HepG2 (cell line): ENCODE data around the gene OR9A2. TPM values are rescaled to one million over a fixed set of nuclear protein-coding genes. Genes with fewer than 3 reads are reported as not detected.

Experiments
- ATAC-seq: fragments of 200-7000 bp; cut with Tn5 transposase; 3 replicates; pipeline ENCODE4 v1.9.1; 2020; ENCODE audit warnings: mild to moderate bottlenecking, moderate library complexity
- BruUV-seq: library from RNA; stranded (reverse); fragments of 400-500 nt; replicated peaks from 2 replicates; lab custom pipeline; 2021; lab: Mats Ljungman, UMichigan
- CTCF ChIA-PET: fragments of 300-600 bp; formaldehyde crosslinking; extraction: SDS; loops from one replicate; lab custom pipeline; 2021; ENCODE audit warnings: low total read pairs, inconsistent platforms, low intra/inter-chr PET ratio; lab: Yijun Ruan, JAX
- POLR2A ChIA-PET: fragments of 350-600 bp; sonication (Branson Sonifier 250); formaldehyde crosslinking; loops from one replicate; lab custom pipeline; 2020; ENCODE audit warnings: antibody characterized with exemption, inconsistent platforms; lab: Yijun Ruan, JAX
- DNase-seq: peaks from one replicate; pipeline ENCODE4 v3.0.0-alpha.2; 2015; ENCODE audit warnings: low spot score
- FAIRE-seq: peaks from 3 replicates; lab custom pipeline; 2011; peaks lifted over from hg19 to GRCh38; lab: Jason Lieb, UNC
- H2AFZ ChIP-seq: one replicate; pipeline ENCODE4 v1.6.1; 2011; ENCODE audit warnings: low read length, inconsistent platforms
- H3K27ac ChIP-seq: fragments of 300-600 bp; 3 replicates; pipeline ENCODE4 v1.8.0; 2011; ENCODE audit warnings: mixed run types, mild to moderate bottlenecking, mixed read lengths, low read length, inconsistent platforms; ENCODE audit not compliant: insufficient read depth; ENCODE audit errors: extremely low read length
- H3K27me3 ChIP-seq, 2 experiments: fragments of 200-600 bp in 1 of 2; 2 replicates in 1 of 2; 3 replicates in 1 of 2; pipeline versions ENCODE4 v1.6.0 to v1.8.0; 2011; ENCODE audit warnings: low read length in 2 of 2, mild to moderate bottlenecking in 2 of 2, moderate library complexity in 2 of 2, inconsistent platforms in 1 of 2; ENCODE audit not compliant: insufficient read depth in 2 of 2, control insufficient read depth in 1 of 2
- H3K36me3 ChIP-seq, 2 experiments: fragments of 200-600 bp in 1 of 2; replicated peaks in 1 of 2; 2 replicates in 1 of 2; 3 replicates in 1 of 2; pipeline versions ENCODE4 v1.5.1 to v1.8.0; 2011; ENCODE audit warnings: low read length in 2 of 2, inconsistent platforms in 1 of 2; ENCODE audit not compliant: insufficient read depth in 2 of 2, control insufficient read depth in 1 of 2
- H3K4me1 ChIP-seq: 2 replicates; pipeline ENCODE4 v1.5.1; 2012; ENCODE audit warnings: low read length, inconsistent platforms; ENCODE audit not compliant: insufficient read depth
- H3K4me2 ChIP-seq: 2 replicates; pipeline ENCODE4 v1.6.0; 2011; ENCODE audit warnings: low read depth, low read length, inconsistent platforms
- H3K4me3 ChIP-seq, 3 experiments: fragments of 200-600 bp in 1 of 3; sonication (generic), shearing (Covaris generic) in 1 of 3; replicated peaks in 1 of 3; 2 replicates each; pipeline ENCODE4 v1.5.1; 2011 to 2016; ENCODE audit warnings: low read length in 3 of 3, inconsistent platforms in 2 of 3, low read depth in 2 of 3, mild to moderate bottlenecking in 2 of 3, control low read depth in 1 of 3, mixed read lengths in 1 of 3; ENCODE audit not compliant: insufficient read depth in 1 of 3
- H3K79me2 ChIP-seq: one replicate; pipeline ENCODE4 v1.6.1; 2011; ENCODE audit warnings: low read length, inconsistent platforms; ENCODE audit not compliant: insufficient read depth
- H3K9ac ChIP-seq: 2 replicates; pipeline ENCODE4 v1.6.0; 2011; ENCODE audit warnings: mild to moderate bottlenecking, low read depth, low read length, inconsistent platforms; ENCODE audit not compliant: insufficient read depth
- H3K9me3 ChIP-seq: 2 replicates; pipeline ENCODE4 v1.5.1; 2012; ENCODE audit warnings: mild to moderate bottlenecking, low read length
- H4K20me1 ChIP-seq: 2 replicates; pipeline ENCODE4 v1.6.0; 2011; ENCODE audit warnings: inconsistent platforms, mild to moderate bottlenecking, low read length, moderate library complexity; ENCODE audit not compliant: insufficient read depth
- BRF2 ChIP-seq: sonication (generic); formaldehyde crosslinking; IDR thresholded peaks from 2 replicates; pipeline ENCODE4 v1.8.1; 2022; ENCODE audit warnings: mild to moderate bottlenecking, missing genetic modification reagents
- CBX5 ChIP-seq: sonication (generic); formaldehyde crosslinking; IDR thresholded peaks from 2 replicates; pipeline ENCODE4 v1.4.0; 2020; ENCODE audit warnings: missing genetic modification reagents, borderline replicate concordance
- DBP ChIP-seq: sonication (generic); formaldehyde crosslinking; IDR thresholded peaks from 2 replicates; pipeline ENCODE4 v1.4.0; 2020; ENCODE audit warnings: missing genetic modification reagents; ENCODE audit errors: not compliant biosample characterization
- GTF3A ChIP-seq: sonication (generic); formaldehyde crosslinking; conservative IDR thresholded peaks from 2 replicates; pipeline ENCODE4 v1.4.0; 2020; ENCODE audit warnings: mild to moderate bottlenecking, missing genetic modification reagents
- RELA ChIP-seq: sonication (generic); formaldehyde crosslinking; IDR thresholded peaks from 2 replicates; pipeline ENCODE4 v1.4.0; 2020; ENCODE audit warnings: missing genetic modification reagents
- ZFY ChIP-seq: sonication (generic); formaldehyde crosslinking; IDR thresholded peaks from 2 replicates; pipeline ENCODE4 v1.4.0; 2020; ENCODE audit warnings: missing genetic modification reagents
- ZNF180 ChIP-seq: sonication (generic); formaldehyde crosslinking; IDR thresholded peaks from 2 replicates; pipeline ENCODE4 v1.4.0; 2020; ENCODE audit warnings: low read depth, missing genetic modification reagents, borderline replicate concordance
- ZNF331 ChIP-seq: sonication (generic); formaldehyde crosslinking; IDR thresholded peaks from 2 replicates; pipeline ENCODE4 v1.4.0; 2020; ENCODE audit warnings: missing genetic modification reagents
- ZNF724P ChIP-seq: sonication (generic); formaldehyde crosslinking; IDR thresholded peaks from 2 replicates; pipeline ENCODE4 v1.8.0; 2022; ENCODE audit warnings: missing genetic modification reagents, borderline replicate concordance
- ZNF850 ChIP-seq: sonication (generic); formaldehyde crosslinking; conservative IDR thresholded peaks from 2 replicates; pipeline ENCODE4 v1.9.0; 2021; ENCODE audit warnings: mild to moderate bottlenecking, missing genetic modification reagents
- WGBS: methylation state at CpG from one replicate; pipeline ENCODE4 v1.1.6; 2017; ENCODE audit warnings: low lambda C conversion rate; 5-methylcytosine and 5-hydroxymethylcytosine counted together
- in situ Hi-C: cut with HindIII; loops from 2 replicates; pipeline ENCODE4 v1.10.0; 2017; ENCODE audit warnings: low pct_unique_long_range_greater_than_20kb; ENCODE audit not compliant: extremely low pct_ligation_motif_present
- intact Hi-C: fragments of 100-400 bp; cut with micrococcal nuclease; formaldehyde crosslinking; loops from one replicate; pipeline ENCODE4 v1.10.0; 2022; ENCODE audit not compliant: unreplicated experiment
- polyA plus RNA-seq, 8 experiments: library from polyadenylated mRNA; depleted of rRNA in 3 of 8; stranded (reverse) in 7 of 8; unstranded in 1 of 8; fragments of >200 nt; fragmentation: Illumina TruSeq in 4 of 8; extraction: Trizol in 4 of 8; gene quantifications; 2 replicates each; pipeline versions ENCODE4 v1.2.1 to v1.2.3, GENCODE V29; 2011 to 2016; ENCODE audit warnings: low read depth in 4 of 8, missing spikeins in 1 of 8, mixed read lengths in 1 of 8; ENCODE audit not compliant: insufficient read depth in 1 of 8
- total RNA-seq, 5 experiments: library from RNA; depleted of rRNA; stranded (reverse); fragments of >200 nt; fragmentation: Illumina TruSeq; extraction: Trizol; gene quantifications; 2 replicates each; pipeline ENCODE4 v1.2.3, GENCODE V29; 2016; ENCODE audit warnings: low read depth in 1 of 5
- TF ChIP-seq, protein P1 (sequence below), 2 experiments: sonication (generic) in 1 of 2; formaldehyde crosslinking in 1 of 2; IDR thresholded peaks; 2 replicates each; pipeline versions ENCODE4 v1.4.0 to v1.6.1; 2016 to 2020; ENCODE audit warnings: borderline replicate concordance in 1 of 2, low read depth in 1 of 2, mild to moderate bottlenecking in 1 of 2, missing genetic modification reagents in 1 of 2
- TF ChIP-seq, protein P2 (sequence below): sonication (generic); formaldehyde crosslinking; IDR thresholded peaks from 2 replicates; pipeline ENCODE4 v1.4.0; 2020; ENCODE audit warnings: mild to moderate bottlenecking, missing genetic modification reagents, borderline replicate concordance
- TF ChIP-seq, protein P3 (sequence below): sonication (generic); formaldehyde crosslinking; IDR thresholded peaks from 2 replicates; pipeline ENCODE4 v1.8.0; 2023; ENCODE audit warnings: mild to moderate bottlenecking, missing genetic modification reagents

The OR9A2 gene
- total and polyA plus RNA-seq, 2 of the 13 experiments (the other 11 are each of a cell fraction or from before 2014, with no cell fraction given) = not detected

DNA sequence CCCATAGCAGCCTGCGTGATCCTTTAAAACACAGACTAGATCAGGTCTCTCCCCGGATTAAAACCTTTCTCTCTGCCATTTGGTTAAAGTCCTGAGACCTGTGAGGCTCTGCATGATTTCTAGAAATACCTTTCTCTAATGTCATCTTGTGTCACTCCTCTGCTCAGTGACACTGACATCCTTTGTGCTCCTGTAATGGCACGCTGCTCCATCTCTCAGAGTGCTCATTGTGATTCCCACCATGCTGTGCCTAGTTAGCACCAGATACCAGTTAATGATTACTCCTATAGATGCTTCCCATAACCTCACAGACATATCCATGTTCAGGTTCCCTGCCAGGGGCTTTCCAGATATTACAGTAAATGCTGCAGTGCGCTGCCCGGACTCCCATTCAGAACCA is 11.7 kb upstream of the OR9A2 start:
- Histone ChIP-seq H3K27me3 (no peaks in the 10 kb centered on the region; a peak in 3 of 5 replicates), H3K9ac (no peak overlapping the region), H3K27ac (no peak overlapping the region), H3K9me3 (no peaks in the 10 kb centered on the region), H3K4me3 (no peak overlapping the region), H3K4me1 (peaks cover 18% of the 10 kb centered on the region), H3K79me2 (no peaks in the 10 kb centered on the region), H3K4me2 (no peak overlapping the region), H2AFZ (no peak overlapping the region), H4K20me1 (no peaks in the 10 kb centered on the region), H3K36me3 (no peaks in the 10 kb centered on the region)
- FAIRE-seq (no peak), DNase-seq (no peak), ATAC-seq (no peak)
- BruUV-seq = no TSS peak
- in situ Hi-C loops (no loop called here), intact Hi-C loops (no loop called here)
- 27% methylated on average over 3 of the region's 5 CpGs for WGBS
- TF ChIP-seq GTF3A (no peak), ZNF180 (CRISPR knock-in tag) (no peak), RELA (no peak), ZNF724P (CRISPR knock-in tag) (no peak), BRF2 (CRISPR knock-in tag) (no peak), ZFY (CRISPR knock-in tag) (no peak), CBX5 (CRISPR knock-in tag) (no peak), ZNF850 (CRISPR knock-in tag) (no peak), ZNF331 (CRISPR knock-in tag) (no peak), DBP (CRISPR knock-in tag) (no peak)
- TF ChIP-seq, protein P1, sequence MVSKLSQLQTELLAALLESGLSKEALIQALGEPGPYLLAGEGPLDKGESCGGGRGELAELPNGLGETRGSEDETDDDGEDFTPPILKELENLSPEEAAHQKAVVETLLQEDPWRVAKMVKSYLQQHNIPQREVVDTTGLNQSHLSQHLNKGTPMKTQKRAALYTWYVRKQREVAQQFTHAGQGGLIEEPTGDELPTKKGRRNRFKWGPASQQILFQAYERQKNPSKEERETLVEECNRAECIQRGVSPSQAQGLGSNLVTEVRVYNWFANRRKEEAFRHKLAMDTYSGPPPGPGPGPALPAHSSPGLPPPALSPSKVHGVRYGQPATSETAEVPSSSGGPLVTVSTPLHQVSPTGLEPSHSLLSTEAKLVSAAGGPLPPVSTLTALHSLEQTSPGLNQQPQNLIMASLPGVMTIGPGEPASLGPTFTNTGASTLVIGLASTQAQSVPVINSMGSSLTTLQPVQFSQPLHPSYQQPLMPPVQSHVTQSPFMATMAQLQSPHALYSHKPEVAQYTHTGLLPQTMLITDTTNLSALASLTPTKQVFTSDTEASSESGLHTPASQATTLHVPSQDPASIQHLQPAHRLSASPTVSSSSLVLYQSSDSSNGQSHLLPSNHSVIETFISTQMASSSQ (IDR thresholded peaks at IDR 0.05; ENCODE audit: low read depth) = no peak
- TF ChIP-seq, protein P1 (CRISPR knock-in tag; IDR thresholded peaks at IDR 0.05; ENCODE audit: borderline replicate concordance) = no peak
- TF ChIP-seq, protein P2, sequence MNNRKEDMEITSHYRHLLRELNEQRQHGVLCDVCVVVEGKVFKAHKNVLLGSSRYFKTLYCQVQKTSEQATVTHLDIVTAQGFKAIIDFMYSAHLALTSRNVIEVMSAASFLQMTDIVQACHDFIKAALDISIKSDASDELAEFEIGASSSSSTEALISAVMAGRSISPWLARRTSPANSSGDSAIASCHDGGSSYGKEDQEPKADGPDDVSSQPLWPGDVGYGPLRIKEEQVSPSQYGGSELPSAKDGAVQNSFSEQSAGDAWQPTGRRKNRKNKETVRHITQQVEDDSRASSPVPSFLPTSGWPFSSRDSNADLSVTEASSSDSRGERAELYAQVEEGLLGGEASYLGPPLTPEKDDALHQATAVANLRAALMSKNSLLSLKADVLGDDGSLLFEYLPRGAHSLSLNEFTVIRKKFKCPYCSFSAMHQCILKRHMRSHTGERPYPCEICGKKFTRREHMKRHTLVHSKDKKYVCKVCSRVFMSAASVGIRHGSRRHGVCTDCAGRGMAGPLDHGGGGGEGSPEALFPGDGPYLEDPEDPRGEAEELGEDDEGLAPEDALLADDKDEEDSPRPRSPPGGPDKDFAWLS = no peak
- TF ChIP-seq, protein P3, sequence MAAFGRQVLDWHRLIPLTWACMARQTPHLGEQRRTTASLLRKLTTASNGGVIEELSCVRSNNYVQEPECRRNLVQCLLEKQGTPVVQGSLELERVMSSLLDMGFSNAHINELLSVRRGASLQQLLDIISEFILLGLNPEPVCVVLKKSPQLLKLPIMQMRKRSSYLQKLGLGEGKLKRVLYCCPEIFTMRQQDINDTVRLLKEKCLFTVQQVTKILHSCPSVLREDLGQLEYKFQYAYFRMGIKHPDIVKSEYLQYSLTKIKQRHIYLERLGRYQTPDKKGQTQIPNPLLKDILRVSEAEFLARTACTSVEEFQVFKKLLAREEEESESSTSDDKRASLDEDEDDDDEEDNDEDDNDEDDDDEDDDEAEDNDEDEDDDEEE (CRISPR knock-in tag) = no peak
- POLR2A ChIA-PET = no interaction called here
- CTCF ChIA-PET = no interaction called here
